Measurements from ENCODE around the gene ZNF827.

- no peak for TF ChIP-seq CTCF (IDR thresholded peaks at IDR 0.05)
- TF ChIP-seq POLR2A (IDR thresholded peaks at IDR 0.05) = no peak
These were observed 153.1 kb downstream of the ZNF827 start for GRCh38 chr4:145785391-145786008.

All from thyroid gland (tissue), 4 donors.